H1 (cell line): ENCODE results near the gene DRC3. TPM values are rescaled to one million over a fixed set of nuclear protein-coding genes. Genes with fewer than 3 reads are reported as not detected.

ENCODE experiments used
- EGR1 ChIP-seq: IDR thresholded peaks from 2 replicates; pipeline ENCODE4 v1.6.1; 2011; ENCODE audit warnings: low read depth, low read length, borderline replicate concordance
- polyA plus RNA-seq, 7 experiments: library from polyadenylated mRNA; depleted of rRNA in 3 of 7; stranded (reverse) in 5 of 7; unstranded in 2 of 7; fragments of >200 nt in 5 of 7; fragments of 200-250 nt in 2 of 7; gene quantifications; 1 replicate in 5 of 7; 2 replicates in 1 of 7; 4 replicates in 1 of 7; pipeline versions ENCODE4 v1.2.1 to v1.2.3, GENCODE V29; 2011 to 2013; ENCODE audit warnings: missing spikeins in 2 of 7, mixed read lengths in 2 of 7
- total RNA-seq: library from RNA; stranded (reverse); fragmentation: NEBNext Ultra II Directional; extraction: Animal tissue kit (Norgen Biotek cat#: 25700); gene quantifications from 2 replicates; pipeline ENCODE4 v1.2.1, GENCODE V29; 2021
- TF ChIP-seq, protein P1 (sequence below): fragments of 300-600 bp; sonication (generic); IDR thresholded peaks from 2 replicates; pipeline ENCODE4 v1.7.1; 2012; ENCODE audit warnings: low read length, moderate library complexity, mild to moderate bottlenecking, inconsistent platforms; ENCODE audit not compliant: insufficient replicate concordance

DRC3 gene
- total and polyA plus RNA-seq, 2 of the 8 experiments (the other 6 are each of a cell fraction or from before 2014, with no cell fraction given): 0.59 TPM; not detected in 1

DNA sequence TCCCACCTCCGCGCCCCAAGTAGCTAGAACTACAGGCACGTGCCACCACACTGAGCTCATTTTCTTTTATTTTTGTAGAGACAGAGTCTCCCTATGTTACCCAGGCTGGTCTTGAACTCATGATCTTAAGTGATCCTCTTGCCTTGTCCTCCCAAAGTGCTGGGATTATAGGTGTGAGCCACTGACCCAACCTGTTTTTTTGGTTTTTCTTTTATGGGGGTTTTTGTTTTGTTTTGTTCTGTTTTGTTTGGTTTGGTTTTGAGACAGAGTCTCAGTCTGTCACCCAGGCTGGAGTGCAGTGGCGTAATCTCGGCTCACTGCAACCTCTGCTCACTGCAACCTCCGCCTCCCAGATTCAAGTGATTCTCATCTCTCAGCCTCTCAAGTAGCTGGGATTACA lies 82.9 kb downstream of the DRC3 start (continued):
- TF ChIP-seq, protein P1, sequence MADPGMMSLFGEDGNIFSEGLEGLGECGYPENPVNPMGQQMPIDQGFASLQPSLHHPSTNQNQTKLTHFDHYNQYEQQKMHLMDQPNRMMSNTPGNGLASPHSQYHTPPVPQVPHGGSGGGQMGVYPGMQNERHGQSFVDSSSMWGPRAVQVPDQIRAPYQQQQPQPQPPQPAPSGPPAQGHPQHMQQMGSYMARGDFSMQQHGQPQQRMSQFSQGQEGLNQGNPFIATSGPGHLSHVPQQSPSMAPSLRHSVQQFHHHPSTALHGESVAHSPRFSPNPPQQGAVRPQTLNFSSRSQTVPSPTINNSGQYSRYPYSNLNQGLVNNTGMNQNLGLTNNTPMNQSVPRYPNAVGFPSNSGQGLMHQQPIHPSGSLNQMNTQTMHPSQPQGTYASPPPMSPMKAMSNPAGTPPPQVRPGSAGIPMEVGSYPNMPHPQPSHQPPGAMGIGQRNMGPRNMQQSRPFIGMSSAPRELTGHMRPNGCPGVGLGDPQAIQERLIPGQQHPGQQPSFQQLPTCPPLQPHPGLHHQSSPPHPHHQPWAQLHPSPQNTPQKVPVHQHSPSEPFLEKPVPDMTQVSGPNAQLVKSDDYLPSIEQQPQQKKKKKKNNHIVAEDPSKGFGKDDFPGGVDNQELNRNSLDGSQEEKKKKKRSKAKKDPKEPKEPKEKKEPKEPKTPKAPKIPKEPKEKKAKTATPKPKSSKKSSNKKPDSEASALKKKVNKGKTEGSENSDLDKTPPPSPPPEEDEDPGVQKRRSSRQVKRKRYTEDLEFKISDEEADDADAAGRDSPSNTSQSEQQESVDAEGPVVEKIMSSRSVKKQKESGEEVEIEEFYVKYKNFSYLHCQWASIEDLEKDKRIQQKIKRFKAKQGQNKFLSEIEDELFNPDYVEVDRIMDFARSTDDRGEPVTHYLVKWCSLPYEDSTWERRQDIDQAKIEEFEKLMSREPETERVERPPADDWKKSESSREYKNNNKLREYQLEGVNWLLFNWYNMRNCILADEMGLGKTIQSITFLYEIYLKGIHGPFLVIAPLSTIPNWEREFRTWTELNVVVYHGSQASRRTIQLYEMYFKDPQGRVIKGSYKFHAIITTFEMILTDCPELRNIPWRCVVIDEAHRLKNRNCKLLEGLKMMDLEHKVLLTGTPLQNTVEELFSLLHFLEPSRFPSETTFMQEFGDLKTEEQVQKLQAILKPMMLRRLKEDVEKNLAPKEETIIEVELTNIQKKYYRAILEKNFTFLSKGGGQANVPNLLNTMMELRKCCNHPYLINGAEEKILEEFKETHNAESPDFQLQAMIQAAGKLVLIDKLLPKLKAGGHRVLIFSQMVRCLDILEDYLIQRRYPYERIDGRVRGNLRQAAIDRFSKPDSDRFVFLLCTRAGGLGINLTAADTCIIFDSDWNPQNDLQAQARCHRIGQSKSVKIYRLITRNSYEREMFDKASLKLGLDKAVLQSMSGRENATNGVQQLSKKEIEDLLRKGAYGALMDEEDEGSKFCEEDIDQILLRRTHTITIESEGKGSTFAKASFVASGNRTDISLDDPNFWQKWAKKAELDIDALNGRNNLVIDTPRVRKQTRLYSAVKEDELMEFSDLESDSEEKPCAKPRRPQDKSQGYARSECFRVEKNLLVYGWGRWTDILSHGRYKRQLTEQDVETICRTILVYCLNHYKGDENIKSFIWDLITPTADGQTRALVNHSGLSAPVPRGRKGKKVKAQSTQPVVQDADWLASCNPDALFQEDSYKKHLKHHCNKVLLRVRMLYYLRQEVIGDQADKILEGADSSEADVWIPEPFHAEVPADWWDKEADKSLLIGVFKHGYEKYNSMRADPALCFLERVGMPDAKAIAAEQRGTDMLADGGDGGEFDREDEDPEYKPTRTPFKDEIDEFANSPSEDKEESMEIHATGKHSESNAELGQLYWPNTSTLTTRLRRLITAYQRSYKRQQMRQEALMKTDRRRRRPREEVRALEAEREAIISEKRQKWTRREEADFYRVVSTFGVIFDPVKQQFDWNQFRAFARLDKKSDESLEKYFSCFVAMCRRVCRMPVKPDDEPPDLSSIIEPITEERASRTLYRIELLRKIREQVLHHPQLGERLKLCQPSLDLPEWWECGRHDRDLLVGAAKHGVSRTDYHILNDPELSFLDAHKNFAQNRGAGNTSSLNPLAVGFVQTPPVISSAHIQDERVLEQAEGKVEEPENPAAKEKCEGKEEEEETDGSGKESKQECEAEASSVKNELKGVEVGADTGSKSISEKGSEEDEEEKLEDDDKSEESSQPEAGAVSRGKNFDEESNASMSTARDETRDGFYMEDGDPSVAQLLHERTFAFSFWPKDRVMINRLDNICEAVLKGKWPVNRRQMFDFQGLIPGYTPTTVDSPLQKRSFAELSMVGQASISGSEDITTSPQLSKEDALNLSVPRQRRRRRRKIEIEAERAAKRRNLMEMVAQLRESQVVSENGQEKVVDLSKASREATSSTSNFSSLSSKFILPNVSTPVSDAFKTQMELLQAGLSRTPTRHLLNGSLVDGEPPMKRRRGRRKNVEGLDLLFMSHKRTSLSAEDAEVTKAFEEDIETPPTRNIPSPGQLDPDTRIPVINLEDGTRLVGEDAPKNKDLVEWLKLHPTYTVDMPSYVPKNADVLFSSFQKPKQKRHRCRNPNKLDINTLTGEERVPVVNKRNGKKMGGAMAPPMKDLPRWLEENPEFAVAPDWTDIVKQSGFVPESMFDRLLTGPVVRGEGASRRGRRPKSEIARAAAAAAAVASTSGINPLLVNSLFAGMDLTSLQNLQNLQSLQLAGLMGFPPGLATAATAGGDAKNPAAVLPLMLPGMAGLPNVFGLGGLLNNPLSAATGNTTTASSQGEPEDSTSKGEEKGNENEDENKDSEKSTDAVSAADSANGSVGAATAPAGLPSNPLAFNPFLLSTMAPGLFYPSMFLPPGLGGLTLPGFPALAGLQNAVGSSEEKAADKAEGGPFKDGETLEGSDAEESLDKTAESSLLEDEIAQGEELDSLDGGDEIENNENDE: no peak
- TF ChIP-seq EGR1: no peak
